Measurements from ENCODE around the gene WDR20.
"Not testable (repeated sequence)": the region's sequence is repeated elsewhere in the genome, so short reads cannot be mapped to it uniquely, and the experiment has no call there.

Gene WDR20

DNA sequence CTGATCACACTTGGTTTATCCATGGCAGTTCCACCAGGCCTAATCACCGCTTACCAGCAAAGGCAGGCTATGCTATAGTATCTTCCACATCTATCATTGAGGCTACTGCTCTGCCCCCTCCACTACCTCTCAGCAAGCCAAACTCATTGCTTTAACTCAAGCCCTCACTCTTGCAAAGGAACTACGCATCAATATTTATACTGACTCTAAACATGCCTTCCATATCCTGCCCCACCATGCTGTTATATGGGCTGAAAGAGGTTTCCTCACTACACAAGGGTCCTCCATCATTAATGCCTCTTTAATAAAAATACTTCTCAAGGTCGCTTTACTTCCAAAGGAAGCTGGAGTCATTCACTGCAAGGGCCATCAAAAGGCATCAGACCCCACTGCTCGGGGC lies 104.1 kb downstream of the WDR20 start:
- not testable (repeated sequence) for DNase-seq

DNA sequence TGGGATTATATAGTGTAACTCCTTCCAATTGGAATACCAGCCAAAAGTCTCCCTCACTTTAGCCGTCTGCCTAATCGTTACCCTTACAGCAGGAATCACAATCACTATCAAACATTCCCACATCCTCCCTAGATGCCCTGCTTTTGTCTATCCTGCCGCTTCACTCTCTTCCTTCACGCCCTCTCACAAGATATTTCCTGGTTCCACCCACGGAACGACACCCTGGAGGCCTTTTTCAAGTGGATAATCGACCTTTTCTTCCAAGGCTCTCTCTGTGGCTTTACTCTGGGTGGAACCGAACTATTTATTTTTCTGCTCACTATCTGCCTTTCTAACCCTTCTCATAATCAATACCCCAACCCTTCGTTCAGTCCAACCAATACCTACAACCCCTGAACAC lies 106.4 kb downstream of the WDR20 start:
- DNase-seq: no peak

DNA sequence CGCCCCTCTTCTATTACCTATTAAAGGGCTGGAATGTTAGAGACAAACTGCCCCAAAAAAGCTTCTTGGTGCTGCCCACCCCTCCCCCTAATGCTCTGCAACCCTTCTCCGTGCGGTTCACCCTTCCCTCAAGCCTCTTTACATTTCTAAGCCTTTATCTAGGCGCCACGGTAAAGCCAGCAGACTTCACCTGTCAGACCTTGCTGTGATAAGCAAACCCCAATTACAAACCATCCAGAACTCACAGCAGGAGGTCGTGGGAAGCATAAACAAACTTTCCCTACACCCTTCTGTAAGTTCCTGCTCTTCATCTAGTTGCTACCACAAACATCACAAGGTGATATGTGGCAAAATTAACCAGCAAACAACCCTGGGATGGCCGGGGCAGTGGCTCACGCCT lies 108.4 kb downstream of the WDR20 start:
- no peak for DNase-seq

DNA sequence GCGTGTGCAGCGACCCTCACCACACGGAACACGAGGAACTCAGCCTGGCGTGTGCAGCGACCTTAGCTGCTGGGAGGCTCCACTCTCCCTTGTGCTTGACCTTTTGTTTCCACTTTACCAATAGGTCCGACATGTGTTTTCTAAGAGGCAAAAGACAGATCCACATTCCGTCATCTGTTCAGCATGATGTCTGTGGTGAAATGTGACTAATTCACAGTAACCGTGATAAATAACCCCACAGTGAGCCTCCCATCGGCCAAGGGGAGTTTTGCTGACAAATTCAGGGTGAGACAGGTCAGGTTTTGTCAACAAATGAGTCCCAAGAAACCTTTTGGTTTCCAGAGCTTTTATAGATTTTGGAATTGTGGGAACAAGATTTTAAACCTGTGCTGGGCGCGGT lies 109.3 kb downstream of the WDR20 start:
- no peak for DNase-seq

DNA sequence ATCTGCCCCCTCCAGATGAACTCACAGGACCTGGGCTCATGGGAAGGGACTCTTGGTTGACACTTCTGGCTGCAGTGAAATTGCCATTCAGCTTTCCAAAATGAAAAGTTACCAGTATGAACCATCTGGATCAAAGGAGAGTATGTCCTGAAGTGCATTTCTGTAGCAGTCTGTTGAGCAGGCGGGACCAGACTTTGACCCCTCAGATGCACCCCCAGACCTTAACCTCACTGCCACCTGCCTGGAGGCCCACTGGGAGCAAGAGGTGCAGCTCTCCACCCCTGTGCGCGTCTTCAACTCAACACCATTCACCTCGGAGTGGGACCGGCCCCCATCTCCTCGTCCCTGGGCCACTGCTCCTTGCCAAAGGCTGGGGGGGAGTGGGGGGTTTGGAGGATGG lies 110.3 kb downstream of the WDR20 start:
- DNase-seq: no peak

DNA sequence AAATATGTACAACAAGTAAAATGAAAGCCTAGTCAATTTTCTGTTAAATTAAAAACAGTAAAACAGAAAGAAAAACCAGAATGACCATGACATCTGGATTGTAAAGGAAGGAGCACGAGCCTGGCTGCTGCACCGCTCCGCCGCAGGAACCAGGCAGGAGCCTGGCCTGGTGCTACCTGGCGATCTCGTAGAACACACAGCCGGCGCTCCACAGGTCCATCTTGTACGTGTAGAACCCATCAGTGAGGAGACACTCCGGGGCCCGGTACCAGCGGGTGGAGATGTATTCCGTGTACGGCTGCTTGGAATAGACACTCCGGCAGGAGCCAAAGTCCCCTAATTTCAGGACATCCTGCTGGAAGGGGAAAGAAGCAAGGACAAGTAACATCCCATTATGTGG lies 110.9 kb downstream of the WDR20 start:
- DNase-seq: no peak

DNA sequence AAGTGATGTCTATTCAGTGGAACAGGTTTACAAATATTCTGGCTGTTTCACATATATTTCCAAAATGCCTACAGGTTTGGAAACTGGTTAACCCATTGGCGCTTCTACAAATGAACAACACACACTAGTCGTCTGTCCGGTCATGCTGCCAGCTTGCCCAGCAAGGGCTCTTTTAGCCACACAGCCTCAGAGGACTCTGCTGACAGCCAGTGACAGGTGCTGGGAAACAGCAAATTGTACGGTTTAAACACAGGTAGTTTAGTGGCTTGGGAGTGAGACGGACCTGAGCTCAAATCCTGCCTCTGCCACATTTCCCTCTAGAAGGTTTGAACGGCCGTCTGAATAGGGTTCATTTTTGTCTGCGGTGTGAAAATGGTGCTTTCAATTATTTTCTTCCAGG lies 111.5 kb downstream of the WDR20 start:
- DNase-seq: no peak

DNA sequence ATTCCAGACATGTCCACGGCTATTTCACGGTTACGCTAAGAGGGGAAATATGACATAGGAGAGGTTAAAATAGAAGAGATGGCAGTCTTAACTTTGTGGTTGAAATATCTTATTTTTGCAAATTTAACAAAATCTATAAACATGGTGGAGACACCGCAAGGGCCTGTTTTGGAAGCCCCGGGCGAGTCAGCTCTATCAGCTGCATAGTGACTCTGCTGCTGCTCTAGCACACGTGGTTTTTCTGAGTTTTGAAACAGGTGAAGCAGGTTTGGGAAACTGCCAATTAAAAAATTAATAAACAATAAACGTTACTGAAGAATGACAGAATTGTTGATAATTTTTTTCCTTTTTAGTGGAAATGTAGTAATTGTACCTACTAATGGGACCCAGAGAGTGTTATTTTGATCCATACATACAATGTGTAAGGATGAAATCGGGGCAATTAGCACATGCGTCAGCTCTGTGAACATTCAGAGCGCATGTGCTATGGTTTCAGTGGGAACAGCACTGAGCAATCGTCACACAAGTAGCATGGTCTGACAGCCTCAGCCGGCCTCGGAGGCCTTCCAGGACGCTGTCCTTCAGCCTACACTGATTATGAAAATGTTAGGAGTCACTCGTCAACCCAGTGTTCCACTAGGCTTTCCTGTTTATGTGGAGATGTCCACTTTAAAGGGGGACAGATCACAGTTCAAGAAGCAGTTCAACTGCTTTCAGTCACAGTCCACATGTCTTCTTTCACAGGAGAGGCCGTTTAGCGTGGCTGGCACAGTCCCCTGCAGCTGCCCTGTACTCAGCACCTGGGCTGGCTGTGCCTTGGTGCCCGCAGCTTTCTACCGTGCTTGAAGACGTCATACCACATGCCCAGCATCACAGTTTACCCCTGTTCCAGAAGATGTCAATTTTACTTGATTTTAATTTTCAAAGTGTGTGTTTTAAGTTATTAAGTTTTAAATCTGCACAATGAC lies 113.4 kb downstream of the WDR20 start:
- DNase-seq: no peak

DNA sequence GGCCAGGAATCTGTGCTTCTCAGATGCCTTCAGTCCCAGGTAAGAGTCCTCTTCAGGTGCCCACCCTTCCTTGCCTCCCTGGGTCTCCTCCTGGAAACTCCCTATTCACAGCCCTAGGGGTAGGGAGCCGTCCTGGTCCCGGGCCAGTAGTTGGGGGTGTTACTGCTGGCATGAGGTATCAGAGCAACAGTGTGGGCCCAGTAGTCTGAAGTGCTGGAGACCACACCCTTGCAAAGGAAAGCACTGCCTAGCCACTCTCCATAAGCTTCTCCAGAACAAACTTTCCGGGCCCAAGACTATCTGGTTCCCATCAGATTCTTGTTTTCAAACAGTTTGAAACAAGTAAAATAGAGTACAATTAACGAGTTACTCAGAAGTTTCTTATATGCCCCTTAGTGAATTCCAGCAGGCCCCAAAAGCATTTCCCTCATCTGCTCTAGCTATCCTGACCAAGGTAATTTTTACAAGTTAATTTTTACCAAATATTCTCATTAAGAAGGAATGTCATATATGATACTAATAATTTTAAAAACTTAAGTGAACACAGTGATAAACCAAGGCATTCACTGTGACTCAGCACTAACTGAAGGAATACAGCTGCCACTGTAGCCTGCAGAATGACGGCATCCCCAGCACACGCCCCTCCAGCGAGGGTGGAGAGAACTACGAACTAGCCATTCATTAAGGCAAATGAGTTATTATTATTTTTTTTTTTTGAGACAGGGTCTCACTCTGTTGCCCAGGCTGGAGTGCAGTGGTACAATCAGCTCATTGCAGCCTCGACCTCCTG lies 115.9 kb downstream of the WDR20 start:
- DNase-seq: no peak

DNA sequence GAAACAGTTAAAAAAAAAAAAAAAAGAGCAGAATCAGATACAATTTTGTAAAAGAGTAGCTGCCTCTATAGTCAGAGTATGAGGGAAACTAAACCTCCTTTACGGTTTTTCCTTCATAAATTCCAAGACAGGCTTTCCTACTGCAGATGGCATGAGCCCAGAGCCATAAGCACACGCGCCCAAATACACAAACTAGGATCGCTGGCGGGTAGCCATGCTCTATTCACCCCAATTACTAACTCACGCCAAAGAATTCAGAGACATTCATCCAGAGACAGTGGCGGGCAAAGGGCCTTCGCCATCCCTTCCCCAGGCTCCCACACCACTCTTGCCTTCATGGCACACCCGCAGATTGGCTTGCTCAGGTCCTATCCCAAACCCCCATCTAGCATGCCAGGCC lies 117.0 kb downstream of the WDR20 start:
- no peak for DNase-seq

DNA sequence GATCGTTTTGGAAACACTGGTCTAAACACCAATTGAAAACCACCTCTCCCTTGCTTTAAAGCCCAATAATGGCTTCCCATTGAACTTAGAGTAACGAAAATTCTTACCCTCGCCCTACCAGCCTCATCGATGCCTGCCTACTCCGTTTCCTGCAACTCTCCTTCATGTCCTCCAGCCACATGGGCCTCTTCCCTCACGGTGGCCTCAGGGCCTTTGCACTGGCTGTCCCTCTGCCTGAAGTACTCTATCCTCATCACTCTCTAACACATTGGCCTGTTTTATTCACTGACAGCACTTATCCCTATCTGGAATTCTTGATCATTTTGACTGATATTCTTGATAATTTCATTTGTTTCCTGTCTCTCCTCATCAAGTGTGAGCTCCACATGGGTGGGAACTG lies 118.4 kb downstream of the WDR20 start:
- DNase-seq: no peak

All from MV-4-11 (cell line).